Activated CD4-positive, alpha-beta T cell treated with anti-CD3 and anti-CD28 coated beads, Interleukin-2, amount 50 U/mL, for 4 hours (primary cell): ENCODE measurements around the gene STRIP2.
"Not testable (repeated sequence)": the region's sequence is repeated elsewhere in the genome, so short reads cannot be mapped to it uniquely, and the experiment has no call there.

ENCODE experiments used
- DNase-seq, 2 experiments: peaks; one replicate each; pipeline ENCODE4 v3.0.0-alpha.2; 2020

Gene STRIP2

GRCh38 chr7:129454249-129454551, 20.0 kb downstream of the STRIP2 start:
- no peak for DNase-seq

GRCh38 chr7:129456421-129456820, 22.2 kb downstream of the STRIP2 start:
- DNase-seq = no peak

GRCh38 chr7:129457101-129457500, 22.9 kb downstream of the STRIP2 start:
- no peak for DNase-seq

GRCh38 chr7:129458171-129458570, 23.9 kb downstream of the STRIP2 start:
- no peak for DNase-seq

GRCh38 chr7:129461809-129462208, 27.6 kb downstream of the STRIP2 start:
- no peak for DNase-seq

GRCh38 chr7:129462420-129462819, 28.2 kb downstream of the STRIP2 start:
- DNase-seq = no peak

GRCh38 chr7:129464194-129464593, 30.0 kb downstream of the STRIP2 start:
- DNase-seq = no peak

GRCh38 chr7:129465080-129465479, 30.8 kb downstream of the STRIP2 start:
- DNase-seq = no peak

- no peak for DNase-seq
Observed at GRCh38 chr7:129466796-129467195, 32.6 kb downstream of the STRIP2 start.

- no peak for DNase-seq
Observed at GRCh38 chr7:129468087-129468486, 33.9 kb downstream of the STRIP2 start.

- DNase-seq = no peak
Observed at GRCh38 chr7:129468547-129468946, 34.3 kb downstream of the STRIP2 start.

GRCh38 chr7:129469930-129470329, 35.7 kb downstream of the STRIP2 start:
- DNase-seq = no peak

- DNase-seq = no peak
Observed at GRCh38 chr7:129470411-129470810, 36.2 kb downstream of the STRIP2 start.

GRCh38 chr7:129471402-129471827, 37.2 kb downstream of the STRIP2 start:
- no peak for DNase-seq

- DNase-seq = not testable (repeated sequence)
Observed at GRCh38 chr7:129475931-129476330, 41.7 kb downstream of the STRIP2 start.

GRCh38 chr7:129476398-129476797, 42.2 kb downstream of the STRIP2 start:
- not testable (repeated sequence) for DNase-seq

- no peak for DNase-seq
Observed at GRCh38 chr7:129479831-129480230, 45.6 kb downstream of the STRIP2 start.

- no peak for DNase-seq
Observed at GRCh38 chr7:129480674-129481363, 46.6 kb downstream of the STRIP2 start.

- not testable (repeated sequence) for DNase-seq
Observed at GRCh38 chr7:129481376-129481775, 47.1 kb downstream of the STRIP2 start.

- no peak for DNase-seq
Observed at GRCh38 chr7:129482781-129483180, 48.5 kb downstream of the STRIP2 start.

GRCh38 chr7:129489491-129489890, 55.3 kb downstream of the STRIP2 start:
- DNase-seq = no peak

GRCh38 chr7:129492391-129492790, 58.2 kb downstream of the STRIP2 start:
- DNase-seq = no peak

- no peak for DNase-seq
Observed at GRCh38 chr7:129493555-129493954, 59.3 kb downstream of the STRIP2 start.

- DNase-seq = no peak
Observed at GRCh38 chr7:129494041-129494440, 59.8 kb downstream of the STRIP2 start.

- no peak for DNase-seq
Observed at GRCh38 chr7:129495987-129496386, 61.8 kb downstream of the STRIP2 start.
